Neural cell (in vitro differentiated cells): ENCODE data around the gene DDA1. TPM values are rescaled to one million over a fixed set of nuclear protein-coding genes. Genes with fewer than 3 reads are reported as not detected.
"Not testable (repeated sequence)": the region's sequence is repeated elsewhere in the genome, so short reads cannot be mapped to it uniquely, and the experiment has no call there.

ENCODE experiments used
- H2AFZ ChIP-seq: fragments of 200-600, 300-800 bp; sonication (generic), shearing (Covaris generic); 2 replicates; pipeline ENCODE4 v1.6.0; 2014; ENCODE audit warnings: low read depth, mild to moderate bottlenecking, antibody characterized with exemption, low read length, moderate library complexity
- H3F3A ChIP-seq: fragments of 200-600 bp; shearing (Covaris generic); 2 replicates; pipeline ENCODE4 v1.6.1; 2016; ENCODE audit warnings: mild to moderate bottlenecking, moderate library complexity, mixed read lengths, antibody characterized with exemption, low read length; ENCODE audit not compliant: insufficient read depth, poor library complexity, severe bottlenecking
- H3K27ac ChIP-seq: fragments of 200-600, 300-800 bp; sonication (generic), shearing (Covaris generic); 2 replicates; pipeline ENCODE4 v1.5.1; 2014; ENCODE audit warnings: mild to moderate bottlenecking, low read length, moderate library complexity
- H3K27me3 ChIP-seq: fragments of 300-800, 200-600 bp; sonication (generic), shearing (Covaris generic); 2 replicates; pipeline ENCODE4 v1.6.0; 2014; ENCODE audit warnings: mild to moderate bottlenecking, low read depth, low read length, moderate library complexity; ENCODE audit not compliant: insufficient read depth
- H3K36me3 ChIP-seq: fragments of 300-800, 200-600 bp; sonication (generic), shearing (Covaris generic); 2 replicates; pipeline ENCODE4 v1.5.1; 2014; ENCODE audit warnings: mild to moderate bottlenecking, antibody characterized with exemption, low read length, moderate library complexity; ENCODE audit not compliant: insufficient read depth
- H3K4me2 ChIP-seq: fragments of 300-800, 200-600 bp; sonication (generic), shearing (Covaris generic); 2 replicates; pipeline ENCODE4 v1.6.0; 2014; ENCODE audit warnings: mild to moderate bottlenecking, low read length
- H3K4me3 ChIP-seq: fragments of 300-800, 200-600 bp; sonication (generic), shearing (Covaris generic); 2 replicates; pipeline ENCODE4 v1.5.1; 2014; ENCODE audit warnings: mild to moderate bottlenecking, low read length, moderate library complexity
- H3K79me2 ChIP-seq: fragments of 200-600 bp; shearing (Covaris generic); replicated peaks from 2 replicates; pipeline ENCODE4 v1.6.0; 2014; ENCODE audit warnings: mild to moderate bottlenecking, low read length, moderate library complexity; ENCODE audit not compliant: insufficient read depth
- H3K9ac ChIP-seq: fragments of 300-800, 200-600 bp; sonication (generic), shearing (Covaris generic); 2 replicates; pipeline ENCODE4 v1.6.1; 2016; ENCODE audit warnings: mild to moderate bottlenecking, low read length, mixed read lengths
- H3K9me2 ChIP-seq: fragments of 200-600 bp; shearing (Covaris generic); 2 replicates; pipeline ENCODE4 v1.6.1; 2016; ENCODE audit warnings: mild to moderate bottlenecking, low read length, mixed read lengths; ENCODE audit not compliant: insufficient read depth
- H3K9me3 ChIP-seq: fragments of 200-600, 300-800 bp; sonication (generic), shearing (Covaris generic); 2 replicates; pipeline ENCODE4 v1.6.1; 2016; ENCODE audit warnings: mild to moderate bottlenecking, mixed run types, low read length, moderate library complexity, mixed read lengths
- H4K20me1 ChIP-seq: fragments of 200-600 bp; shearing (Covaris generic); 2 replicates; pipeline ENCODE4 v1.6.1; 2016; ENCODE audit warnings: mild to moderate bottlenecking, mixed run types; ENCODE audit not compliant: insufficient read depth
- EP300 ChIP-seq: fragments of 450-650 bp; conservative IDR thresholded peaks from 2 replicates; pipeline ENCODE4 v1.6.1; 2014; ENCODE audit warnings: antibody characterized with exemption, mild to moderate bottlenecking, moderate library complexity; ENCODE audit not compliant: poor library complexity, severe bottlenecking
- EZH2 ChIP-seq: fragments of 200-600, 300-800 bp; shearing (Covaris generic), sonication (generic); IDR thresholded peaks from 2 replicates; pipeline ENCODE4 v1.6.1; 2014; ENCODE audit warnings: antibody characterized with exemption, low read length, borderline replicate concordance, mild to moderate bottlenecking; ENCODE audit not compliant: insufficient read depth, poor library complexity, severe bottlenecking
- MXI1 ChIP-seq: fragments of 450-650 bp; conservative IDR thresholded peaks from 2 replicates; pipeline ENCODE4 v1.6.1; 2014; ENCODE audit warnings: antibody characterized with exemption, mild to moderate bottlenecking; ENCODE audit not compliant: poor library complexity, severe bottlenecking
- POLR2AphosphoS5 ChIP-seq: IDR thresholded peaks from 2 replicates; pipeline ENCODE4 v1.6.1; 2012
- RAD21 ChIP-seq: fragments of 450-650 bp; conservative IDR thresholded peaks from 2 replicates; pipeline ENCODE4 v1.6.1; 2014; ENCODE audit warnings: antibody characterized with exemption, mild to moderate bottlenecking, moderate library complexity
- SMC3 ChIP-seq: fragments of 450-650 bp; conservative IDR thresholded peaks from 2 replicates; pipeline ENCODE4 v1.6.1; 2014; ENCODE audit warnings: antibody characterized with exemption, mild to moderate bottlenecking, moderate library complexity; ENCODE audit not compliant: poor library complexity
- TAF1 ChIP-seq: IDR thresholded peaks from 2 replicates; pipeline ENCODE4 v1.6.1; 2012; ENCODE audit warnings: low read depth
- polyA plus RNA-seq: library from polyadenylated mRNA; depleted of rRNA; stranded (reverse); fragments of >200 nt; gene quantifications from 2 replicates; pipeline ENCODE4 v1.2.3, GENCODE V29; 2014
- TF ChIP-seq, protein P1 (sequence below): fragments of 450-650 bp; IDR thresholded peaks from 2 replicates; pipeline ENCODE4 v1.5.1; 2014; ENCODE audit warnings: antibody characterized with exemption, mild to moderate bottlenecking, moderate library complexity; ENCODE audit not compliant: poor library complexity, severe bottlenecking
- TF ChIP-seq, protein P2 (sequence below): IDR thresholded peaks from 2 replicates; pipeline ENCODE4 v1.6.1; 2012; ENCODE audit warnings: borderline replicate concordance

DDA1 gene
- polyA plus RNA-seq, 1 donor from 2014 or later: 25.4 TPM

DNA sequence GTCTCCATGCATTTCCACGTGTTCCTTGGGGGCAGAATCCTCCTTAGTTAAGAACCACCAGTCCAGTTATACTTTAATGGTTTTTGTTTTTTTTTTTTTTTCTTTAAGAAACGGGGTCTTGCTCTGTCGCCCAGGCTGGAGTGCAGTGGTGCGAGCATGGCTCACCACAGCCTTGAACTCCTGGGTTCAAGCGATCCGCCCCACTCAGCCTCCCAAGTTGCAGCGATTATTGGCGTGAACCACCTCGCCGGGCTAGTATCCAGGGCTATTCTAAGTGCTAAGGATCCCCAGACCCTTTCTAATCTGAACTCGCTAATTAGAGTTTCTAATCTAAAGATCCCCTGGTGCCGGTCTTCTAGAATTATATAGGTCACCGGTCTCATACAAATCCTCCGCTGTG, 15.8 kb upstream of the DDA1 start:
- Histone ChIP-seq H4K20me1 (no peaks in the 10 kb centered on the region), H3K4me3 (no peak overlapping the region), H3K9me2 (no peaks in the 10 kb centered on the region), H3F3A (no peaks in the 10 kb centered on the region), H3K36me3 (peaks cover 6% of the 10 kb centered on the region), H3K27ac (no peak overlapping the region), H3K9ac (no peak overlapping the region), H3K9me3 (peaks cover 5% of the 10 kb centered on the region), H3K27me3 (no peaks in the 10 kb centered on the region), H3K4me2 (no peak overlapping the region), H2AFZ (no peak overlapping the region), H3K79me2 (no peaks in the 10 kb centered on the region)
- TF ChIP-seq RAD21 (no peak), SMC3 (no peak), EP300 (no peak), EZH2 (no peak), MXI1 (no peak), TAF1 (no peak), POLR2AphosphoS5 (no peak)
- TF ChIP-seq, protein P1, sequence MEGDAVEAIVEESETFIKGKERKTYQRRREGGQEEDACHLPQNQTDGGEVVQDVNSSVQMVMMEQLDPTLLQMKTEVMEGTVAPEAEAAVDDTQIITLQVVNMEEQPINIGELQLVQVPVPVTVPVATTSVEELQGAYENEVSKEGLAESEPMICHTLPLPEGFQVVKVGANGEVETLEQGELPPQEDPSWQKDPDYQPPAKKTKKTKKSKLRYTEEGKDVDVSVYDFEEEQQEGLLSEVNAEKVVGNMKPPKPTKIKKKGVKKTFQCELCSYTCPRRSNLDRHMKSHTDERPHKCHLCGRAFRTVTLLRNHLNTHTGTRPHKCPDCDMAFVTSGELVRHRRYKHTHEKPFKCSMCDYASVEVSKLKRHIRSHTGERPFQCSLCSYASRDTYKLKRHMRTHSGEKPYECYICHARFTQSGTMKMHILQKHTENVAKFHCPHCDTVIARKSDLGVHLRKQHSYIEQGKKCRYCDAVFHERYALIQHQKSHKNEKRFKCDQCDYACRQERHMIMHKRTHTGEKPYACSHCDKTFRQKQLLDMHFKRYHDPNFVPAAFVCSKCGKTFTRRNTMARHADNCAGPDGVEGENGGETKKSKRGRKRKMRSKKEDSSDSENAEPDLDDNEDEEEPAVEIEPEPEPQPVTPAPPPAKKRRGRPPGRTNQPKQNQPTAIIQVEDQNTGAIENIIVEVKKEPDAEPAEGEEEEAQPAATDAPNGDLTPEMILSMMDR: no peak
- TF ChIP-seq, protein P2, sequence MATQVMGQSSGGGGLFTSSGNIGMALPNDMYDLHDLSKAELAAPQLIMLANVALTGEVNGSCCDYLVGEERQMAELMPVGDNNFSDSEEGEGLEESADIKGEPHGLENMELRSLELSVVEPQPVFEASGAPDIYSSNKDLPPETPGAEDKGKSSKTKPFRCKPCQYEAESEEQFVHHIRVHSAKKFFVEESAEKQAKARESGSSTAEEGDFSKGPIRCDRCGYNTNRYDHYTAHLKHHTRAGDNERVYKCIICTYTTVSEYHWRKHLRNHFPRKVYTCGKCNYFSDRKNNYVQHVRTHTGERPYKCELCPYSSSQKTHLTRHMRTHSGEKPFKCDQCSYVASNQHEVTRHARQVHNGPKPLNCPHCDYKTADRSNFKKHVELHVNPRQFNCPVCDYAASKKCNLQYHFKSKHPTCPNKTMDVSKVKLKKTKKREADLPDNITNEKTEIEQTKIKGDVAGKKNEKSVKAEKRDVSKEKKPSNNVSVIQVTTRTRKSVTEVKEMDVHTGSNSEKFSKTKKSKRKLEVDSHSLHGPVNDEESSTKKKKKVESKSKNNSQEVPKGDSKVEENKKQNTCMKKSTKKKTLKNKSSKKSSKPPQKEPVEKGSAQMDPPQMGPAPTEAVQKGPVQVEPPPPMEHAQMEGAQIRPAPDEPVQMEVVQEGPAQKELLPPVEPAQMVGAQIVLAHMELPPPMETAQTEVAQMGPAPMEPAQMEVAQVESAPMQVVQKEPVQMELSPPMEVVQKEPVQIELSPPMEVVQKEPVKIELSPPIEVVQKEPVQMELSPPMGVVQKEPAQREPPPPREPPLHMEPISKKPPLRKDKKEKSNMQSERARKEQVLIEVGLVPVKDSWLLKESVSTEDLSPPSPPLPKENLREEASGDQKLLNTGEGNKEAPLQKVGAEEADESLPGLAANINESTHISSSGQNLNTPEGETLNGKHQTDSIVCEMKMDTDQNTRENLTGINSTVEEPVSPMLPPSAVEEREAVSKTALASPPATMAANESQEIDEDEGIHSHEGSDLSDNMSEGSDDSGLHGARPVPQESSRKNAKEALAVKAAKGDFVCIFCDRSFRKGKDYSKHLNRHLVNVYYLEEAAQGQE: no peak

DNA sequence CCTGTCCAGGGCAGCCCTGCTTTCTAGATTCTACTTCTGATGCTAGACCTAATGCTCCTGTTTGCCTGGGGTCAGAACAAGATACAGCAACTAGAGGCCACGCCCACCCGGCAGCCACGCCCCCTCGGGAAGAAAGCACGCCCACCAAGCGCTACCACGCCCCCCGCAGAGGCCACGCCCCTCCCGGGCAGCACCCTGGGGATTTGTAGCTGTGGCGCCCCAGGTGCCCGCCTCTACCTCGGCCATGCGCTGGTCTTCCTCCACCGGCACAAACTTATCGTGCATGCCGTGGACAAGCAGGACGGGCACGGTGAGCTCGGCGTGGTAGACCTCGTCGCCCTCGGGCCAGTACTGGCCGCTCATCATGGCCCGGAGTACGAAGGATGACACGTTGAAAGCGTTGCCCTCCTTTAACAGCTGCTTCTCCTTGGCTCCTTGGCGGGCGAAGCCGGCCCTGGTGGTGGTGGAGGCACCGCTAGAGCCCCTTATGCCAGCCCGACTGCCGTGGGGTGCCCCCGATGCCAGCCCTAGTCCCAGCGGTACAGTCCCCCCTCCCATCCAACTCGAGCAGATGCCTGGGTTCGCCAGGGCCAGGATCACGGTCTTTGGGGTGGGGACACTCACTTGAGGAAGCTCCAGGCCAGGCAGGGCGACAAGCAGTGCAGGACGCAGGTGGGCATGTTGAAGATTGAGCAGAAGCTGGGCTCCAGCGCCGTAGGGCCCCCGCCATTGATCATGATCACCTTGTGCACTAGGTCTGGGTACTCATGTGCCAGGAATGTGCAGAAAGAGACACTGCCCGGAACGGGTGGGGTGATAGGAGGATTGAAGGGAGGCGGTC, 15.1 kb upstream of the DDA1 start:
- no peaks in the 10 kb centered on the region for H3K79me2 ChIP-seq
- no peak for TF ChIP-seq RAD21
- no peak for TF ChIP-seq TAF1
- no peak for TF ChIP-seq SMC3
- TF ChIP-seq, protein P1: no peak
- no peak for TF ChIP-seq MXI1
- TF ChIP-seq, protein P2: no peak
- no peak for TF ChIP-seq POLR2AphosphoS5
- no peak for TF ChIP-seq EZH2
- TF ChIP-seq EP300: no peak
- no peaks in the 10 kb centered on the region for H3F3A ChIP-seq
- H3K36me3 ChIP-seq: peaks cover 6% of the 10 kb centered on the region
- peaks cover 5% of the 10 kb centered on the region for H3K9me3 ChIP-seq
- no peak overlapping the region for H2AFZ ChIP-seq
- no peak overlapping the region for H3K9ac ChIP-seq
- H3K27me3 ChIP-seq: no peaks in the 10 kb centered on the region
- H3K9me2 ChIP-seq: no peaks in the 10 kb centered on the region
- H3K4me3 ChIP-seq: no peak overlapping the region
- no peak overlapping the region for H3K27ac ChIP-seq
- no peaks in the 10 kb centered on the region for H4K20me1 ChIP-seq
- no peak overlapping the region for H3K4me2 ChIP-seq

DNA sequence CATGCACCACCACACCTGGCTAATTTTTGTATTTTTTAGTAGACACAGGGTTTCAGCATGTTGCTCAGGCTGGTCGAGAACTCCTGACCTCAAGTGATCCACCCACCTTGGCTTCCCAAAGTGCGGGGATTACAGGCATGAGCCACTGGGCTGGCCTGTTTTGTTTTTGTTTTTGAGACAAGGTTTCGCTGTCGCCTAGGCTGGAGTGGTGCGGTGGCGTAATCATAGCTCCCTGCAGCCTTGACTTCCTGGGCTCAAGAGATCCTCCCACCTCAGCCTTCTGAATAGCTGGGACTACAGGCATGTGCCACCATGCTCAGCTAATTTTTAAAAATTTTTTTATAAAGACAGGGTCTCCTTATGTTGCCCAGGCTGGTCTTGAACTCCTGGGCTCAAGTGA, 13.8 kb upstream of the DDA1 start:
- H3K79me2 ChIP-seq, H3K36me3 ChIP-seq, H3K27me3 ChIP-seq, H3F3A ChIP-seq, H3K9ac ChIP-seq, H4K20me1 ChIP-seq, H3K4me2 ChIP-seq, H3K9me2 ChIP-seq, H3K4me3 ChIP-seq, H3K27ac ChIP-seq, H2AFZ ChIP-seq, H3K9me3 ChIP-seq: not testable (repeated sequence)
